HG02798 (cell line): ENCODE results near the gene DCAF12L1.

ENCODE experiments used
- ATAC-seq: cut with Tn5 transposase; IDR thresholded peaks from one replicate; pipeline ENCODE4 v1.9.1; 2021; ENCODE audit warnings: mild to moderate bottlenecking; ENCODE audit not compliant: unreplicated experiment, poor library complexity

The DCAF12L1 gene

DNA sequence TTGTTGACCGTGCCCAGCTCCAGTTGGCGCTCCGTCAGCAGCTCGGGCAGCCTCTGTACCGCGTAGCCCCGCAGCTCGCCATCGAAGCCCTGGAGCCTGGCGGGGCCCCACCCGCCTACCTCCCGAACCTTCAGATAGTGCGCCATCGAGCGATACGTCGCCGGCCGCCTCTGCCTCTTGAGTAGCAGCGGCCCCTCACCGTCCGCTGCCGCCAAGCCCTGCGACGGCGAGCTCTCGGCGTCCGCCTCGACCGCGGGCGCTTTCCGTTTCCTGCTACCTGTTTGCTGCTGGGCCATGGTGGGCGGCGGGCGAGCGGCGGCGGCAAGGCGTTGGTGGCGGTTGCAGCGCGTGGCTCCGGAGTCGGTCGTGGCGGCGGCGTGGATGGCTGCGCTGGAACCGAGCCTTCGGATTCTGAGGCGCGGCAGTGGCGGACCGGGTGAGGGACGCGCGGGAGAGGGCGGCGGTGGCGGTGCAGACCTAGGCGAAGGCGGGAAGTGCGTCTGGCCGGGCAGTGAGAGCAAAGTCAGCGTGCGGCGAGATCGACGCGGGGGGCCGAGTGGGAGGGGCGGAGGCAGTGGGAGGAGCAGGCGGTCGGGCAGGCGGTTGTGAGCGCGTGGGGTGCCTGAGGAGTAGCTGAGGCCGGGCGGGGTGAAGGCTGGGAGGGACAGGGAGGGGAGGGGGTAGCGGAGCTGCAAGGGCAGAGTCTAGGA is at the start of gene DCAF12L1:
TSS of gene DCAF12L1 (minus strand) at position 502 of the 710 bp plus-strand sequence. CDS start at position 296, 206 bp downstream.
- ATAC-seq, result no peak

DNA sequence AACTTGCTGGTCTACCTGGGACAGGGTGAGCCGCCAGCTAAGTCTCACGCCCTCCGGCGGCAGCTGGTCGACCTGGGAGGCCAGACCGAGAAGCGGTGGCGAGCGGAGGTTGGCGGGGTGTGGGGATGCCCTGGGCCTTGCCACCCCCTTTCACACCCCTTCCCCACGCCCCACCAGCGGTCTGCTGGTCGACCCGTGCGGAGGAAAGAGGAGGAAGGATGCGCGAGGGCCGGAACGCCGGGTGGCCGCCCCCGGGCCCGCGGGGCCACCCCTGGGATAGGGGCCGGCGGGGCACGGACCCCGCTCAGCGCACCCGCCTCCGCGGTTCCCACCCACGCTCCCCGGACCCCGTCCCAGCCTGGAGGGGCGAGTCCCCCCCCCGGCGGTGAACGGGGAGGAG is 28.3 kb upstream of the DCAF12L1 start:
- no peak for ATAC-seq

DNA sequence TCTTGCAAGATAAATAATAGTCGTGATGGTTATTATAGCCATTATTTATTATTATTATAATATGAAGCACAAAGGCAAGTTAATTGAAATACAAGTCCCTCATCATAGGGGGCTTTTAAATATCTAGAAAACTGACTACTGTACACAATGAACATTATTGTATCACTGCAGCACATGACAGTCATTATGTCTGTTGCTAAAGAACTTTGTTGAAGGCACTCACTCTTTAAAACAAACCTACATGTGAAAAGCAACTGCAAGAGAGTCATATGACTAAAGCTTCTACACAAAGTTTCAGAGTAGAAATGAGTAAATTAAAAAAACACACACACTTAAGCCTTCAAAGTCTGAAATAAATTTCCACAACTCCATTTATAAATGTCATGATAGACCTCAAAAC is 23.3 kb upstream of the DCAF12L1 start:
- ATAC-seq, result no peak

DNA sequence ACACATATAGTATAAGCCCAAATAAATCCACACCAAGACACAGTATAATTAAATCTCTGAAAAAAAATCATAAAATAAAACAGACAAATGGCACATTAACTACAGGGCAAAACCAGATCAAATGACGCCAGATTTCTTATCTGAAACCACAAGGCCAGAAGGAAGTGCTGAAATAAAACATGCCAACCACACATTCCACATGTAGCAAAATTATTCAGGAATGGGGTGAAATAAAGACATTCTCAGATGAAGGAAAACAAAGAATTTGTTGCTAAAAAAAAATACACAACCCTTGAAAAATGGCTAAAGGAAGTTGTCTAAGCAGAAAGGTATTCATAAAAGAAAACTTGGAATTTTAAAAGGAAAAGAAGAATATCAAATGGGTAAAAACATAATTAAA is 4.5 kb upstream of the DCAF12L1 start:
- ATAC-seq, result no peak

DNA sequence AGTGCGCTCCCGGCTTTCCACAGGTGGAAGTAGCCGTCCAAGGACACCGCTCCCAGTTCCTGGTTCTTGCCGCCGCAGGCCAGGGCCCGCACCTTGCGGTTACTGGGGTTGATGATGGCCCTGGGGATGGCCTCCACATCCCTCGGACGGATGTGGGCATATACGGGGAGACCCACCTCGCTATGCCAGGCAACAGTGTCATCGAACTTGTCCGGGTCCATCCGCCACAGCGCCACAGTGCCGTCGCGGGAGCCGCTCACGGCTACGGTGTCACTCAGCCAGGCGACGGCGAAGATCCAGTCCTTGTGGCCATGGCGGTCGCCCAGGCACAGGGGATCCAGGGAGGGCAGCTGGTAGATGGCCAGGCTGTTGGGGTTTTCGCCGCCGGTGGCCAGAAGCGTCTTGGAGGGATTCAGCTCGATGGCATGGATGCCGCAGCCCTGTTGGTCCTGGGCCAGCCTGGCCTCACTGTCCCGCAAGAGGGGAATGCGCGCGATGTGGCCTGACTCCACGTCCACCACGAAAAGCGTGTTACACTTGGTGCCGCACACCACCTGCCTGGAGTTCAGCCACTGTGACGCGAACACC is 795 bp downstream of the DCAF12L1 start:
- ATAC-seq, result no peak

DNA sequence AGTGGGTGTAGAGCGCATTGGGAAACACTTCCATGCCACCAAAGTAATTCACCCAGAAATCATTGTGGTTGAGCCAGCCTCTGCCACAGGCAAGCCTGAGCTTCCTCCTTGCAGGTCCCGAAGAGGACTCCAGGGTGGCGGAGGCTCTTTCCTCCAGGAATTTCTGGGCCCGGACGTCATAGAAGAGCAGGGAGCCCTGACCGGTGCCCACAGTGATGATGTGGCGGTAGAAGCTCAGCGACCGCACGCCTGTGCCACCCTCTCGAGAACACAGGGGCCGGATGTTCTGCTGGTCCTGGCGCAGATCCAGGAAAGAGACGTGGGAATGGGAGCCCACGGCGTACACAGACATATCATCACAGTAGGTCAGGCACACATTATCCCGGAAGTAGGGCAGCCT is 1.3 kb downstream of the DCAF12L1 start:
- ATAC-seq, result no peak

DNA sequence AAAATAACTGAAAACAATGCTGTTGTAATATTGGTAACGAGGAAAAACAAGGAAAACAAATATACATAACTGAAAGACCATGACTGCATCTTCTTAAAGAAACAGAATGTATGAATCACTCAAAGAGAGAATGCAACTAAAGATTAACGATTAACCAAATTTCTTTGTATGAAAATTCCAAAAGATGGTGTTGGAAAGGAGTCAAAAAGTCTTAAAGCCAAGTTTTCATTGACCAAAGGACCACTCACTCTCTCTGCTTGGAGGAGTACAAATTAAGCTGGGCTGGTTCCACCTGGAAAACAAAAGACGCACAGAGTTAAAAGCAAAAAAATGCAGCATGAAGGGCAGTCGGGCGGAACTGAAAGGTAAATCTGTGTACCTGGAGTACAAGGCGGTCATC is 1.8 kb downstream of the DCAF12L1 start:
- ATAC-seq, result no peak

DNA sequence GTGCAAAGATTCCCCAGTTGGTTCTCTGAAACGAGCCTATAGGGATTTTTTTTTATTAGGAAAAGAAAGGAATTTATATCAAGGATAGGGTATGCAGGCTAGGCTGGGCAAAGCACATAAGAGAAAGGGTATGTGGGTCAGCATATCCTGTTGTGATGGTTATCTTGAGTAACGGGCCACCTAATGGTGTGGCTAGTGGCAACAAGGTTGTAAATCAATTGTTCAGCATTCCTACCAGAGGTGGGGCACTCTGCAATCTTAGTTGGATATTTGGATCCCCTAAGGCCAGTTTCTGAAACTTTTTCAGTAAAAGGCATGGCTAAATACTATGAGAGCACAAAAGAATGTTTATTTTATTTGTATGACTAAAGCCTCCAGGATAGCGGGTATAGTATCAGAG is 42.7 kb downstream of the DCAF12L1 start:
- no peak for ATAC-seq
